HEK293 (cell line): ENCODE measurements around the gene ACAN.

Experiments
- CTCF ChIA-PET: fragments of 350-600 bp; formaldehyde crosslinking; extraction: SDS; loops from one replicate; lab custom pipeline; 2021; ENCODE audit warnings: antibody characterized with exemption; lab: Yijun Ruan, JAX
- POLR2A ChIA-PET: fragments of 300-600 bp; formaldehyde crosslinking; extraction: SDS; loops from one replicate; lab custom pipeline; 2020; ENCODE audit warnings: antibody characterized with exemption, inconsistent platforms; lab: Yijun Ruan, JAX
- H3K27ac ChIP-seq: fragments of 200-500 bp; sonication (Bioruptor generic); 2 replicates; pipeline ENCODE4 v1.5.1; 2014; ENCODE audit warnings: low read depth, low read length, control low read depth, inconsistent platforms; ENCODE audit errors: extremely low read depth
- H3K36me3 ChIP-seq, 2 experiments: fragments of 200-500 bp in 1 of 2; sonication (Bioruptor generic) in 1 of 2; 1 replicate in 1 of 2; 2 replicates in 1 of 2; pipeline ENCODE4 v1.5.1; 2014 to 2017; ENCODE audit warnings: inconsistent platforms in 2 of 2, low read length in 2 of 2; ENCODE audit not compliant: control insufficient read depth in 2 of 2, insufficient read depth in 1 of 2
- H3K4me1 ChIP-seq: fragments of 200-500 bp; sonication (Bioruptor generic); 2 replicates; pipeline ENCODE4 v1.5.1; 2014; ENCODE audit warnings: mild to moderate bottlenecking, low read length, inconsistent platforms; ENCODE audit not compliant: control insufficient read depth, insufficient read depth
- H3K4me3 ChIP-seq: 2 replicates; pipeline ENCODE4 v1.5.1; 2011; ENCODE audit warnings: low read depth, mild to moderate bottlenecking, control low read depth, low read length, moderate library complexity
- H3K9me3 ChIP-seq: fragments of 200-500 bp; sonication (Bioruptor generic); 2 replicates; pipeline ENCODE4 v1.5.1; 2014; ENCODE audit warnings: low read depth, low read length, inconsistent platforms; ENCODE audit not compliant: control insufficient read depth, insufficient read depth
- GLI2 ChIP-seq: fragments of 450-650 bp; formaldehyde crosslinking; IDR thresholded peaks from 2 replicates; pipeline ENCODE4; 2017; ENCODE audit warnings: missing biosample characterization, missing genetic modification characterization, low read depth, borderline replicate concordance
- INSM2 ChIP-seq: fragments of 450-650 bp; formaldehyde crosslinking; IDR thresholded peaks from 2 replicates; pipeline ENCODE4 v1.5.1; 2016; ENCODE audit warnings: missing biosample characterization, missing genetic modification characterization
- KLF7 ChIP-seq: fragments of 450-650 bp; formaldehyde crosslinking; IDR thresholded peaks from 2 replicates; pipeline ENCODE4 v1.5.1; 2016; ENCODE audit warnings: missing biosample characterization, missing genetic modification characterization, borderline replicate concordance
- KLF8 ChIP-seq: fragments of 450-650 bp; formaldehyde crosslinking; IDR thresholded peaks from 2 replicates; pipeline ENCODE4 v1.5.1; 2016; ENCODE audit warnings: missing biosample characterization, missing genetic modification characterization
- KLF9 ChIP-seq: fragments of 450-650 bp; formaldehyde crosslinking; IDR thresholded peaks from 2 replicates; pipeline ENCODE4 v1.5.1; 2016; ENCODE audit warnings: missing biosample characterization, missing genetic modification characterization, low read depth
- OSR2 ChIP-seq: fragments of 450-650 bp; formaldehyde crosslinking; IDR thresholded peaks from 2 replicates; pipeline ENCODE4 v1.5.1; 2016; ENCODE audit warnings: missing biosample characterization, missing genetic modification characterization
- SCRT1 ChIP-seq: fragments of 450-650 bp; formaldehyde crosslinking; IDR thresholded peaks from 2 replicates; pipeline ENCODE4 v1.5.1; 2016; ENCODE audit warnings: missing biosample characterization, missing genetic modification characterization, borderline replicate concordance
- SETDB1 ChIP-seq: IDR thresholded peaks from one replicate; pipeline ENCODE4 v1.6.1; 2017; ENCODE audit warnings: mild to moderate bottlenecking, low read length, moderate library complexity, mixed read lengths; ENCODE audit not compliant: insufficient read length
- SP7 ChIP-seq: fragments of 450-650 bp; formaldehyde crosslinking; IDR thresholded peaks from 2 replicates; pipeline ENCODE4 v1.5.1; 2016; ENCODE audit warnings: missing biosample characterization, missing genetic modification characterization
- ZBTB20 ChIP-seq: fragments of 450-650 bp; formaldehyde crosslinking; IDR thresholded peaks from 2 replicates; pipeline ENCODE4 v1.5.1; 2016; ENCODE audit warnings: missing biosample characterization, missing genetic modification characterization
- ZFP41 ChIP-seq: fragments of 450-650 bp; formaldehyde crosslinking; IDR thresholded peaks from 2 replicates; pipeline ENCODE4 v1.5.1; 2016; ENCODE audit warnings: missing biosample characterization, missing genetic modification characterization, borderline replicate concordance
- ZNF10 ChIP-seq: fragments of 450-650 bp; formaldehyde crosslinking; IDR thresholded peaks from 2 replicates; pipeline ENCODE4 v1.5.1; 2017; ENCODE audit warnings: missing biosample characterization, missing genetic modification characterization
- ZNF175 ChIP-seq: fragments of 450-650 bp; formaldehyde crosslinking; IDR thresholded peaks from 2 replicates; pipeline ENCODE4 v1.5.1; 2016; ENCODE audit warnings: missing biosample characterization, missing genetic modification characterization
- ZNF2 ChIP-seq: fragments of 450-650 bp; formaldehyde crosslinking; IDR thresholded peaks from 2 replicates; pipeline ENCODE4 v1.5.1; 2016; ENCODE audit warnings: missing biosample characterization, missing genetic modification characterization
- ZNF248 ChIP-seq: fragments of 450-650 bp; formaldehyde crosslinking; IDR thresholded peaks from 2 replicates; pipeline ENCODE4 v1.5.1; 2017; ENCODE audit warnings: missing biosample characterization, missing genetic modification characterization
- ZNF354C ChIP-seq: fragments of 450-650 bp; formaldehyde crosslinking; IDR thresholded peaks from 2 replicates; pipeline ENCODE4 v1.5.1; 2016; ENCODE audit warnings: missing biosample characterization, missing genetic modification characterization, low read depth, borderline replicate concordance
- ZNF518A ChIP-seq: fragments of 450-650 bp; formaldehyde crosslinking; conservative IDR thresholded peaks from 2 replicates; pipeline ENCODE4 v1.5.1; 2016; ENCODE audit warnings: low read depth, missing biosample characterization, missing genetic modification characterization
- ZNF529 ChIP-seq: fragments of 450-650 bp; formaldehyde crosslinking; IDR thresholded peaks from 2 replicates; pipeline ENCODE4 v1.5.1; 2017; ENCODE audit warnings: missing genetic modification characterization, missing biosample characterization; ENCODE audit not compliant: insufficient replicate concordance
- ZNF654 ChIP-seq: fragments of 450-650 bp; formaldehyde crosslinking; IDR thresholded peaks from 2 replicates; pipeline ENCODE4 v1.5.1; 2016; ENCODE audit warnings: low read depth, missing biosample characterization, missing genetic modification characterization

ACAN gene

GRCh38 chr15:88835646-88836045, 32.4 kb downstream of the ACAN start:
- ChIA-PET CTCF (interaction anchor here (0.6 to 3.6 kb wide), 7 partner anchors 9 to 371 kb away, joined by 3 to 81 read pairs (median 7); no protein-coding TSS in a partner anchor), POLR2A (no interaction called here)
- no peak for TF ChIP-seq ZNF175
- peak; percentile 73 for TF ChIP-seq ZNF10 (tag by site-specific recombination)
- TF ChIP-seq ZNF518A (tag by site-specific recombination): no peak
- Histone ChIP-seq H3K9me3 (no peaks in the 10 kb centered on the region), H3K4me1 (no peaks in the 10 kb centered on the region), H3K4me3 (no peak overlapping the region), H3K27ac (no peak overlapping the region), H3K36me3 (no peaks in the 10 kb centered on the region)

- ChIA-PET POLR2A (no interaction called here), CTCF (interaction anchor here (0.5 to 1.1 kb wide), 3 partner anchors 40 to 168 kb away, joined by 3 to 5 read pairs (median 3); no protein-coding TSS in a partner anchor)
- no peak overlapping the region for H3K4me3 ChIP-seq
- H3K9me3 ChIP-seq: no peaks in the 10 kb centered on the region
- TF ChIP-seq SETDB1 (no peak), KLF9 (no peak), ZFP41 (no peak), ZNF2 (tag by site-specific recombination) (no peak), INSM2 (tag by site-specific recombination) (no peak), KLF7 (tag by site-specific recombination) (no peak), SCRT1 (tag by site-specific recombination) (no peak), ZNF248 (no peak), KLF8 (tag by site-specific recombination) (no peak), ZNF529 (tag by site-specific recombination) (no peak), ZBTB20 (no peak), ZNF654 (tag by site-specific recombination) (no peak), SP7 (tag by site-specific recombination) (no peak), ZNF354C (tag by site-specific recombination) (no peak), GLI2 (tag by site-specific recombination) (no peak), OSR2 (tag by site-specific recombination) (no peak), ZNF518A (tag by site-specific recombination) (no peak)
- TF ChIP-seq, all 188 proteins: peak for 0
- Histone ChIP-seq H3K36me3 (no peaks in the 10 kb centered on the region), H3K4me1 (no peaks in the 10 kb centered on the region), H3K27ac (no peak overlapping the region)
These were observed 35.4 kb downstream of the ACAN start for GRCh38 chr15:88838667-88839066.
